KMS-11 (cell line): ENCODE results near the gene PMF1.

Experiments
- H2AFZ ChIP-seq: fragments of 200-600 bp; sonication (generic); 2 replicates; pipeline ENCODE4 v1.6.1; 2016; ENCODE audit warnings: antibody characterized with exemption, mixed run types, low read depth
- H3K27ac ChIP-seq: fragments of 200-600 bp; sonication (generic); 2 replicates; pipeline ENCODE4 v1.6.1; 2016; ENCODE audit warnings: mild to moderate bottlenecking, mixed run types
- H3K27me3 ChIP-seq: fragments of 200-600 bp; sonication (generic); 2 replicates; pipeline ENCODE4 v1.6.1; 2017; ENCODE audit warnings: mild to moderate bottlenecking, low read depth, mixed run types, moderate library complexity; ENCODE audit not compliant: insufficient read depth
- H3K36me3 ChIP-seq: fragments of 200-600 bp; sonication (generic); 2 replicates; pipeline ENCODE4 v1.6.1; 2017; ENCODE audit warnings: mild to moderate bottlenecking, mixed run types; ENCODE audit not compliant: insufficient read depth
- H3K4me1 ChIP-seq: fragments of 200-600 bp; sonication (generic); 2 replicates; pipeline ENCODE4 v1.6.1; 2016; ENCODE audit warnings: mild to moderate bottlenecking, low read depth, mixed run types; ENCODE audit not compliant: poor library complexity, severe bottlenecking
- H3K4me2 ChIP-seq: fragments of 200-600 bp; sonication (generic); 2 replicates; pipeline ENCODE4 v1.7.0; 2016; ENCODE audit warnings: mild to moderate bottlenecking, mixed run types
- H3K4me3 ChIP-seq: fragments of 200-600 bp; sonication (generic); IDR thresholded peaks from 2 replicates; pipeline ENCODE4 v1.6.1; 2017; ENCODE audit warnings: low read depth, low read length, mixed read lengths; ENCODE audit not compliant: insufficient read depth
- H3K79me2 ChIP-seq: fragments of 200-600 bp; sonication (generic); 2 replicates; pipeline ENCODE4 v1.6.1; 2016; ENCODE audit warnings: low read depth, mixed run types; ENCODE audit not compliant: insufficient read depth
- H3K9ac ChIP-seq: fragments of 200-600 bp; sonication (generic); 2 replicates; pipeline ENCODE4 v1.6.1; 2016; ENCODE audit warnings: mild to moderate bottlenecking, mixed run types
- H4K20me1 ChIP-seq: fragments of 200-600 bp; sonication (generic); 2 replicates; pipeline ENCODE4 v1.6.1; 2016; ENCODE audit warnings: mild to moderate bottlenecking, mixed run types; ENCODE audit not compliant: insufficient read depth
- TF ChIP-seq, protein P1 (sequence below): fragments of 200-600 bp; sonication (generic); conservative IDR thresholded peaks from 2 replicates; pipeline ENCODE4 v1.6.1; 2017; ENCODE audit warnings: low read depth, mild to moderate bottlenecking, antibody characterized with exemption, low read length, moderate library complexity, mixed read lengths

PMF1 gene

DNA sequence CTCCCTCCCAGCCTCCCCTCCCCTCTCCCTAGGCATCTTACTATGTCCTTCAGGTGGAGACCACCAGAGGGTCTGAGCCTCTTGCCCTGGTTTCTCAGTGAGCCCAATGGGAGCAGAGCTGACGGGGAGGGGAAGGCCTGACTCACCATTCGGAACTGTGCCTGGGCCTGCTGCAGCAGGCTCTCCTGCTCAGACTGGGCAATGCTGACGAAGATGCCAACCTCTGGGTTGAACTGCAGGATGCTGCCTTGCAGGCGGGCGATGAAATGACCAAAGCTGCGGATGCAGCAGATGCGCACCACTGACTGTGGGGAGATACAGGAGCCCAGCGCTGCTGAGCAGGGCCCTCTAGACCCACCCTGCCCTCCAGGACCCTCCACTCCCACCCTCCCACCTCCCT is 46.1 kb downstream of the PMF1 start:
- H3K27ac ChIP-seq = no peak overlapping the region

DNA sequence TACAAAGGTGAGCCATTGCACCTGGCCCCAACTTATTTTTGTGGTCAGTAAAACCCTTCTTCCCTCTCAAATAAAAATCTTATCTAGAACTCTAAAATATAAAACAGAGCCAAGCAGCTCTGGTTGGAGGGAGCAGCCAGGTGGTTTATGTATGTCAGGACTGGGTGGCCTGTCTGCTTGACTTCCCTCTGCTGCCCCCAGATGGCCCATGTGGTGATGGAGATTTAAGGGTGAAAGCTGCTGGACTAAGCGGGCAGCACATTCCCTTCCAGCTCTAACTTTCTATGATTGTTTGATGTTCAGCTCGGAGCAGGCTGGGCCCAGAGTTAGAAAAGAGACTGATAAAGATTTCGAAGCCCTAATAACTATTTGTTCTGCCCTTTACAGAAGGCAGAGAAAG is 47.0 kb downstream of the PMF1 start:
- no peaks in the 10 kb centered on the region for H3K79me2 ChIP-seq
- H3K9ac ChIP-seq = no peak overlapping the region
- H3K4me2 ChIP-seq = no peak overlapping the region
- H3K27ac ChIP-seq = no peak overlapping the region; the same call in 1 of the 2 replicates
- H3K36me3 ChIP-seq = peaks cover 53% of the 10 kb centered on the region; the same call in 1 of the 2 replicates
- TF ChIP-seq, protein P1, sequence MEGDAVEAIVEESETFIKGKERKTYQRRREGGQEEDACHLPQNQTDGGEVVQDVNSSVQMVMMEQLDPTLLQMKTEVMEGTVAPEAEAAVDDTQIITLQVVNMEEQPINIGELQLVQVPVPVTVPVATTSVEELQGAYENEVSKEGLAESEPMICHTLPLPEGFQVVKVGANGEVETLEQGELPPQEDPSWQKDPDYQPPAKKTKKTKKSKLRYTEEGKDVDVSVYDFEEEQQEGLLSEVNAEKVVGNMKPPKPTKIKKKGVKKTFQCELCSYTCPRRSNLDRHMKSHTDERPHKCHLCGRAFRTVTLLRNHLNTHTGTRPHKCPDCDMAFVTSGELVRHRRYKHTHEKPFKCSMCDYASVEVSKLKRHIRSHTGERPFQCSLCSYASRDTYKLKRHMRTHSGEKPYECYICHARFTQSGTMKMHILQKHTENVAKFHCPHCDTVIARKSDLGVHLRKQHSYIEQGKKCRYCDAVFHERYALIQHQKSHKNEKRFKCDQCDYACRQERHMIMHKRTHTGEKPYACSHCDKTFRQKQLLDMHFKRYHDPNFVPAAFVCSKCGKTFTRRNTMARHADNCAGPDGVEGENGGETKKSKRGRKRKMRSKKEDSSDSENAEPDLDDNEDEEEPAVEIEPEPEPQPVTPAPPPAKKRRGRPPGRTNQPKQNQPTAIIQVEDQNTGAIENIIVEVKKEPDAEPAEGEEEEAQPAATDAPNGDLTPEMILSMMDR = peak; percentile 76
- H3K4me3 ChIP-seq = no peak overlapping the region
- no peaks in the 10 kb centered on the region for H3K27me3 ChIP-seq
- H4K20me1 ChIP-seq = no peaks in the 10 kb centered on the region
- no peak overlapping the region for H2AFZ ChIP-seq
- H3K4me1 ChIP-seq = peaks cover 18% of the 10 kb centered on the region

More for the DNA sequence above, 46.1 kb downstream of the PMF1 start:
- Histone ChIP-seq H3K4me3 (no peak overlapping the region), H3K79me2 (no peaks in the 10 kb centered on the region), H3K27me3 (no peaks in the 10 kb centered on the region), H3K36me3 (peaks cover 50% of the 10 kb centered on the region; the same call in 1 of the 2 replicates), H4K20me1 (no peaks in the 10 kb centered on the region), H2AFZ (no peak overlapping the region), H3K4me2 (no peak overlapping the region), H3K4me1 (peaks cover 18% of the 10 kb centered on the region), H3K9ac (no peak overlapping the region)
- TF ChIP-seq, protein P1 = no peak

DNA sequence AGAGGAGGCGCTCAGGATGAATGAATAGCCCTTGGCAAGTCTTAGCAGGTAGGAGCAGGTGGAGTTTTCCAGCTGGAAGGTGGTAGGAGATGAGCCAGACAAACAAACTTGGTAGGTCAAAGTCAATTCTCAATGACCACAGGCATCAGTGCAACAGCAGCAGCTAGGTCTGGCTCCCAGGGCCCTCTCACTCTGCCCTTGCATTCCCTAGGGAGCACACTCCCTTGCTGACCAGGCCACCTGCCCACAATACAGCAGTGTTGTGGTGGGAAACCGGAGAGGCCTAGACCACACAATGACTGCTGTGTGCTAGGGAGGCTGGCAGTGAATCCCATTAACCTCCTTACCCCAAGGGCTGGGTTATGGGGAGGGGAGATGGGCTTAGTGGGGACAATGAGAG is 48.1 kb downstream of the PMF1 start:
- H3K4me2 ChIP-seq = no peak overlapping the region
- H3K27me3 ChIP-seq = no peaks in the 10 kb centered on the region
- no peak overlapping the region; the same call in 1 of the 2 replicates for H3K27ac ChIP-seq
- H3K4me3 ChIP-seq = no peak overlapping the region
- no peak overlapping the region for H3K9ac ChIP-seq
- peaks cover 58% of the 10 kb centered on the region; the same call in 1 of the 2 replicates for H3K36me3 ChIP-seq
- H4K20me1 ChIP-seq = no peaks in the 10 kb centered on the region
- H2AFZ ChIP-seq = no peak overlapping the region
- peaks cover 18% of the 10 kb centered on the region for H3K4me1 ChIP-seq
- no peaks in the 10 kb centered on the region for H3K79me2 ChIP-seq
- TF ChIP-seq, protein P1 = no peak

DNA sequence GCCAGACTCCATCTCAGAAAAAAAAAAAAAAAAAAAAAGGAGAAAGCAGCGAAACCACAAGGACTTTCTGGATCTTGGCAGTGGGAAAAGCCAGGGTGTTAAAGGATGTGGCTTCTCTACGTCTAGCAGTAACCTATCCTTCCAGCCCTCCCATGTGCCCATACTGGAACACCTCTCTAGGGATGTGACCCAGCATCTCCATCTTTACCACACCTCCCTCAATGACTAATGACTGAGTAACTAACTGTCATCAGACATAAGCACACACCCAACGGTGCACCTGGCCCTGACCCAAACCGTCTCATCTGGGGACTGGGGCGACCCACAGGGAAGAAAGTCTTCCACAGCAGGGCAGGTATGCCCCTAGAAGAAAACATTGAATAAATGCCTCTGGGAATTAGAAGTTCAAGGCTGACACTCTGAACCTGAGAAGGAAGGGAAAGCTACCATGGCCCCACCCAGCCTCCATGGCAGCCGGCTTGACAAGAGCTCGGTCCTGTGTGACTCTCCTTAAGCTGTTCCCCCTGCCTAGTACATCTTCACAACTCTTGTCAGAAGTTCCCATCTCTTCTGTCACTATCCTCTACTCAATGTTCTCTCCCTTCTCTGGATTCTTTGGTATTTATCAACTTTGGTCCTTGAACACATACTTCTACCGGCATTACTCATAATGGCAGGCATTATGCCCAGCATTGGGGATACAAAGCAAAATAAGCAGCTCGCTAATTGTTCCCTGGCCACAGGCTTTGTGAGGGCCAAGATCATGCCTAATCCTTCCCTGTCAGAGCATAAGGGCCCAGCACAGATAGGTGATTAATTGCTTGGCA is 49.9 kb downstream of the PMF1 start:
- H3K4me2 ChIP-seq = no peak overlapping the region
- H3K27ac ChIP-seq = no peak overlapping the region
- peaks cover 18% of the 10 kb centered on the region for H3K4me1 ChIP-seq
- H4K20me1 ChIP-seq = no peaks in the 10 kb centered on the region
- H3K27me3 ChIP-seq = no peaks in the 10 kb centered on the region
- no peak overlapping the region for H2AFZ ChIP-seq
- H3K79me2 ChIP-seq = no peaks in the 10 kb centered on the region
- H3K9ac ChIP-seq = no peak overlapping the region
- TF ChIP-seq, protein P1 = no peak
- H3K36me3 ChIP-seq = peaks cover 63% of the 10 kb centered on the region; the same call in 1 of the 2 replicates
- no peak overlapping the region for H3K4me3 ChIP-seq
